ENCODE data around the gene ITGB6. TPM values are rescaled to one million over a fixed set of nuclear protein-coding genes. Genes with fewer than 3 reads are reported as not detected.

ITGB6 gene
- total RNA-seq, 2 experiments from 2014 or later, result not detected

- Mint-ChIP-seq H3K4me3 (no peak overlapping the region), H3K4me1 (peaks cover 11% of the 10 kb centered on the region), H3K36me3 (ENCODE audit: low read depth) (no peaks in the 10 kb centered on the region), H3K9me3 (no peaks in the 10 kb centered on the region), H3K27me3 (peaks cover 24% of the 10 kb centered on the region), H3K27ac (no peak overlapping the region)
- POLR2A ChIA-PET, result no interaction called here
- CTCF ChIA-PET, result no interaction called here
- DNase-seq, result no peak
Observed at GRCh38 chr2:160213511-160213910, 13.4 kb upstream of the ITGB6 start.

- Mint-ChIP-seq H3K36me3 (ENCODE audit: low read depth) (no peaks in the 10 kb centered on the region), H3K27ac (no peak overlapping the region), H3K27me3 (peaks cover 13% of the 10 kb centered on the region), H3K4me3 (no peak overlapping the region), H3K4me1 (peaks cover 23% of the 10 kb centered on the region), H3K9me3 (peaks cover 3% of the 10 kb centered on the region)
- CTCF ChIA-PET, result interaction anchor here (0.7 to 3.4 kb wide), 7 partner anchors 10 to 101 kb away, joined by 3 to 19 read pairs (median 3); no protein-coding TSS in a partner anchor
- peak; percentile 67 for DNase-seq
- POLR2A ChIA-PET, result no interaction called here
Observed at GRCh38 chr2:160210599-160211138, 10.6 kb upstream of the ITGB6 start.

- Mint-ChIP-seq H3K36me3 (ENCODE audit: low read depth) (no peaks in the 10 kb centered on the region), H3K9me3 (peaks cover 3% of the 10 kb centered on the region), H3K4me3 (no peak overlapping the region), H3K27ac (no peak overlapping the region), H3K4me1 (peaks cover 23% of the 10 kb centered on the region), H3K27me3 (peaks cover 11% of the 10 kb centered on the region)
- CTCF ChIA-PET, result interaction anchor here (1.1 to 3.4 kb wide), 9 partner anchors 11 to 855 kb away, joined by 3 to 19 read pairs (median 4); no protein-coding TSS in a partner anchor
- POLR2A ChIA-PET, result interaction anchor here (0.7 to 1.1 kb wide), 2 partner anchors 10 to 105 kb away, joined by 3 read pairs; no protein-coding TSS in a partner anchor
- no peak for DNase-seq
Observed at GRCh38 chr2:160209516-160209856, 9.4 kb upstream of the ITGB6 start.

GRCh38 chr2:160208655-160209515 is 8.8 kb upstream of the ITGB6 start:
- H3K9me3 Mint-ChIP-seq, result peaks cover 3% of the 10 kb centered on the region
- H3K4me1 Mint-ChIP-seq, result peaks cover 23% of the 10 kb centered on the region
- H3K27ac Mint-ChIP-seq, result no peak overlapping the region
- H3K36me3 Mint-ChIP-seq (ENCODE audit: low read depth), result no peaks in the 10 kb centered on the region
- DNase-seq, result no peak
- no peak overlapping the region for H3K4me3 Mint-ChIP-seq
- H3K27me3 Mint-ChIP-seq, result peaks cover 8% of the 10 kb centered on the region
- ChIA-PET POLR2A (interaction anchor here (1.1 kb wide), 1 partner anchor 11 kb away, joined by 3 read pairs; no protein-coding TSS in a partner anchor), CTCF (interaction anchor here (0.8 to 3.4 kb wide), 10 partner anchors 11 to 855 kb away, joined by 3 to 19 read pairs (median 4); no protein-coding TSS in a partner anchor)

- DNase-seq, result no peak
- peaks cover 23% of the 10 kb centered on the region for H3K4me1 Mint-ChIP-seq
- ChIA-PET CTCF (interaction anchor here (0.8 to 3.4 kb wide), 4 partner anchors 11 to 786 kb away, joined by 3 to 19 read pairs (median 3); no protein-coding TSS in a partner anchor), POLR2A (interaction anchor here (1.1 kb wide), 1 partner anchor 12 kb away, joined by 3 read pairs; no protein-coding TSS in a partner anchor)
- no peaks in the 10 kb centered on the region for H3K36me3 Mint-ChIP-seq (ENCODE audit: low read depth)
- no peak overlapping the region for H3K27ac Mint-ChIP-seq
- peaks cover 7% of the 10 kb centered on the region for H3K27me3 Mint-ChIP-seq
- peaks cover 3% of the 10 kb centered on the region for H3K9me3 Mint-ChIP-seq
- no peak overlapping the region for H3K4me3 Mint-ChIP-seq
Observed at GRCh38 chr2:160207804-160208654, 8.0 kb upstream of the ITGB6 start.

GRCh38 chr2:160207271-160207670 is 7.2 kb upstream of the ITGB6 start:
- CTCF ChIA-PET, result interaction anchor here (3.4 kb wide), 1 partner anchor 97 kb away, joined by 19 read pairs; no protein-coding TSS in a partner anchor
- H3K36me3 Mint-ChIP-seq (ENCODE audit: low read depth), result no peaks in the 10 kb centered on the region

GRCh38 chr2:160206436-160206835 is 6.4 kb upstream of the ITGB6 start:
- DNase-seq, result no peak
- Mint-ChIP-seq H3K4me1 (peaks cover 23% of the 10 kb centered on the region), H3K36me3 (ENCODE audit: low read depth) (no peaks in the 10 kb centered on the region), H3K9me3 (peaks cover 3% of the 10 kb centered on the region), H3K27ac (no peak overlapping the region), H3K27me3 (no peaks in the 10 kb centered on the region), H3K4me3 (no peak overlapping the region)
- CTCF ChIA-PET, result no interaction called here
- POLR2A ChIA-PET, result no interaction called here

More at GRCh38 chr2:160207271-160207670, 7.2 kb upstream of the ITGB6 start:
- Mint-ChIP-seq H3K9me3 (peaks cover 3% of the 10 kb centered on the region), H3K27ac (no peak overlapping the region), H3K27me3 (peaks cover 6% of the 10 kb centered on the region), H3K4me3 (no peak overlapping the region), H3K4me1 (peaks cover 23% of the 10 kb centered on the region)
- no peak for DNase-seq
- POLR2A ChIA-PET, result no interaction called here

- Mint-ChIP-seq H3K27ac (no peak overlapping the region), H3K4me3 (no peak overlapping the region), H3K27me3 (peaks cover 2% of the 10 kb centered on the region), H3K36me3 (ENCODE audit: low read depth) (no peaks in the 10 kb centered on the region), H3K9me3 (peaks cover 3% of the 10 kb centered on the region), H3K4me1 (peaks cover 19% of the 10 kb centered on the region)
- POLR2A ChIA-PET, result no interaction called here
- DNase-seq, result no peak
- CTCF ChIA-PET, result interaction anchor here (1.5 kb wide), 1 partner anchor 96 kb away, joined by 3 read pairs; no protein-coding TSS in a partner anchor
Observed at GRCh38 chr2:160205505-160205904, 5.4 kb upstream of the ITGB6 start.

- peaks cover 11% of the 10 kb centered on the region for H3K4me1 Mint-ChIP-seq
- peaks cover 2% of the 10 kb centered on the region for H3K27me3 Mint-ChIP-seq
- CTCF ChIA-PET, result no interaction called here
- H3K9me3 Mint-ChIP-seq, result peaks cover 3% of the 10 kb centered on the region
- no peak for DNase-seq
- POLR2A ChIA-PET, result no interaction called here
- H3K36me3 Mint-ChIP-seq (ENCODE audit: low read depth), result no peaks in the 10 kb centered on the region
- no peak overlapping the region for H3K4me3 Mint-ChIP-seq
- no peak overlapping the region for H3K27ac Mint-ChIP-seq
Observed at GRCh38 chr2:160203422-160203821, 3.4 kb upstream of the ITGB6 start.

GRCh38 chr2:160203007-160203406 is 2.9 kb upstream of the ITGB6 start:
- H3K4me1 Mint-ChIP-seq, result peaks cover 7% of the 10 kb centered on the region
- H3K4me3 Mint-ChIP-seq, result no peak overlapping the region
- ChIA-PET POLR2A (no interaction called here), CTCF (no interaction called here)
- H3K36me3 Mint-ChIP-seq (ENCODE audit: low read depth), result no peaks in the 10 kb centered on the region
- peaks cover 3% of the 10 kb centered on the region for H3K9me3 Mint-ChIP-seq
- DNase-seq, result no peak
- peaks cover 2% of the 10 kb centered on the region for H3K27me3 Mint-ChIP-seq
- no peak overlapping the region for H3K27ac Mint-ChIP-seq

GRCh38 chr2:160201849-160202539 is 1.9 kb upstream of the ITGB6 start:
- H3K27me3 Mint-ChIP-seq, result peaks cover 2% of the 10 kb centered on the region
- H3K27ac Mint-ChIP-seq, result no peak overlapping the region
- POLR2A ChIA-PET, result no interaction called here
- H3K4me1 Mint-ChIP-seq, result no peaks in the 10 kb centered on the region
- no peak for DNase-seq
- no peak overlapping the region for H3K4me3 Mint-ChIP-seq
- CTCF ChIA-PET, result no interaction called here
- H3K36me3 Mint-ChIP-seq (ENCODE audit: low read depth), result no peaks in the 10 kb centered on the region
- peaks cover 3% of the 10 kb centered on the region for H3K9me3 Mint-ChIP-seq

- CTCF ChIA-PET, result no interaction called here
- DNase-seq, result no peak
Observed at GRCh38 chr2:160200921-160201320, 849 bp upstream of the ITGB6 start.

More at GRCh38 chr2:160200921-160201320, 849 bp upstream of the ITGB6 start:
- Mint-ChIP-seq H3K27me3 (peaks cover 5% of the 10 kb centered on the region), H3K36me3 (ENCODE audit: low read depth) (no peaks in the 10 kb centered on the region), H3K9me3 (no peaks in the 10 kb centered on the region), H3K4me3 (no peak overlapping the region), H3K27ac (no peak overlapping the region), H3K4me1 (no peaks in the 10 kb centered on the region)
- POLR2A ChIA-PET, result no interaction called here
